ENCODE results near the gene CREG2.
"Not testable (repeated sequence)": the region's sequence is repeated elsewhere in the genome, so short reads cannot be mapped to it uniquely, and the experiment has no call there.

The CREG2 gene

DNA sequence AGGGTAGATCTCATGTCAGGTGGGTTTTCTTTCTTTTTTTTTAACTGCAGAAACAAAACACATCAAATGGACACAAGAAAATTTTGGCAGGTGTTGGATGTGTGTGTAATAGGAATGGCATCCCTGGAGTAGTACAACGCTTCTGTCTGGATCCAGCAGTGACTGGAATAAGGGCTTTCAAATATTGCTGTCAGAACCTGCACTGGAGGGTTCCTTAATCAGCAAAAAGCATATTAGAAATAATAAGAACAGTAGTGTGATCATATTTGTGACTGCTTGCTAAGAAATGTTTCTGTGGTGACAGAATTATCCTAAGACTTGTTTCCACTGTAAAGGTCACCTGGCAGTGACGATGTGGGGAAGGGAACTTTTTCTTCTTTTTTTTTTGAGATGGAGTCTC lies 30.8 kb downstream of the CREG2 start:
- H3K4me1 Mint-ChIP-seq (ENCODE audit: low read depth): peaks cover 6% of the 10 kb centered on the region
- H3K27ac Mint-ChIP-seq: no peak overlapping the region

DNA sequence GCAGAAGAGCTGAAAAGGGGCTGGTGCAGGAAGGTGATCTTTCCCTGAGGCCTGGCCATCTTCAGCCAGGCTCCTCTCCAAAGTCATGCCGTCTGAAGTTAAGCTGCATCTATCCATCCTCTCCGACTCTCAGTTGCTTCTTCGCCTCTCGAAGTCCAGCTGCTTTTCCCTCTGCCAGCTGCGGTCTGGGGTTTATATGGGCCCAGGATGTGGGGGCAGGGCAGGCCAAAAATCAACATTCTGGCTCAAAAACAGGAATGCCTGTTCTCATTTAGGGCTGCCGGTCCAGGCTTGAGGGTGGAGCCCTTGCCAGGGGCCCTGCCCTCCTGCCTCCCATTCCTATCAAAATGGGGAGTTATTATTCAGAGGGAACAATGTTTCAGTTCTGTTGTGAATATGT lies 31.2 kb downstream of the CREG2 start:
- Mint-ChIP-seq H3K9me3 (no peaks in the 10 kb centered on the region), H3K27ac (no peak overlapping the region)

More for the DNA sequence above, 30.8 kb downstream of the CREG2 start:
- intact Hi-C loops (cut with micrococcal nuclease): no loop called here
- Mint-ChIP-seq H3K9me3 (no peaks in the 10 kb centered on the region), H3K36me3 (ENCODE audit: low read depth) (no peaks in the 10 kb centered on the region), H3K27me3 (peaks cover 2% of the 10 kb centered on the region), H3K4me3 (no peak overlapping the region)

DNA sequence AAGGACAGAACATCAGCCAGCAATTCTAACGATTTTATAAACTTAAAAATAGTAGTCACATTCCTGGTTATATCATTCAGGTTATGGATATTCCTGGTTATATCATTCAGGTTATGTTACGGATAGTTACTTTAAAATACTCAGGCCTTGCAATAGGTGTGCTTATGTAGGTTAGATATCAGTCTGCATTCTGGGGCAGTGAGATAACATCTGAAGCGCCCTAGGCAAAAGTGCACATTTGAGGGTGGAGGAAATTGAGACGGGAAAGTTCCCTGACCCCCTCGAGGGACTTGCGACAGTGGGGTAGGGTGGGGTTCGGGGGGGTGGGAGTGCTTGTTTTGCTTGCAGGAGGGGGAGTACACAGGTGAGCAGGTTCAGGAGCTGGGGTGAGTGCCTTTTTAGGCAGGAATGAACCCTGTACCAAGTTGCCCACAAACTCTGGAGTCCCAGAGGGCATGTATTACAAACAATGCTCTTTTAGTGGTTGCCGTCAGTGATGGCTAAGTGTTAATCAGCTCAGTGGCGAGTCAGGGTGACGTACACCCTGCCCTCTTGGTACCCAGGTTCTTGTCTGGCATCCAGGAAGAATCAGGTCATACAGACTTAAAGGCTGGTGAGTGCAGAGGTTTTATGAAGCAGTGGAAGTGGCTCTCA lies 31.8 kb downstream of the CREG2 start:
- Mint-ChIP-seq H3K4me1 (ENCODE audit: low read depth) (peaks cover 4% of the 10 kb centered on the region), H3K27ac (no peak overlapping the region), H3K4me3 (no peak overlapping the region), H3K9me3 (no peaks in the 10 kb centered on the region), H3K36me3 (ENCODE audit: low read depth) (no peaks in the 10 kb centered on the region), H3K27me3 (peaks cover 2% of the 10 kb centered on the region)
- intact Hi-C loops (cut with micrococcal nuclease): no loop called here

More for the DNA sequence above, 31.2 kb downstream of the CREG2 start:
- Mint-ChIP-seq H3K36me3 (ENCODE audit: low read depth) (no peaks in the 10 kb centered on the region), H3K27me3 (peaks cover 2% of the 10 kb centered on the region), H3K4me3 (no peak overlapping the region), H3K4me1 (ENCODE audit: low read depth) (peaks cover 1% of the 10 kb centered on the region)
- intact Hi-C loops (cut with micrococcal nuclease): no loop called here

DNA sequence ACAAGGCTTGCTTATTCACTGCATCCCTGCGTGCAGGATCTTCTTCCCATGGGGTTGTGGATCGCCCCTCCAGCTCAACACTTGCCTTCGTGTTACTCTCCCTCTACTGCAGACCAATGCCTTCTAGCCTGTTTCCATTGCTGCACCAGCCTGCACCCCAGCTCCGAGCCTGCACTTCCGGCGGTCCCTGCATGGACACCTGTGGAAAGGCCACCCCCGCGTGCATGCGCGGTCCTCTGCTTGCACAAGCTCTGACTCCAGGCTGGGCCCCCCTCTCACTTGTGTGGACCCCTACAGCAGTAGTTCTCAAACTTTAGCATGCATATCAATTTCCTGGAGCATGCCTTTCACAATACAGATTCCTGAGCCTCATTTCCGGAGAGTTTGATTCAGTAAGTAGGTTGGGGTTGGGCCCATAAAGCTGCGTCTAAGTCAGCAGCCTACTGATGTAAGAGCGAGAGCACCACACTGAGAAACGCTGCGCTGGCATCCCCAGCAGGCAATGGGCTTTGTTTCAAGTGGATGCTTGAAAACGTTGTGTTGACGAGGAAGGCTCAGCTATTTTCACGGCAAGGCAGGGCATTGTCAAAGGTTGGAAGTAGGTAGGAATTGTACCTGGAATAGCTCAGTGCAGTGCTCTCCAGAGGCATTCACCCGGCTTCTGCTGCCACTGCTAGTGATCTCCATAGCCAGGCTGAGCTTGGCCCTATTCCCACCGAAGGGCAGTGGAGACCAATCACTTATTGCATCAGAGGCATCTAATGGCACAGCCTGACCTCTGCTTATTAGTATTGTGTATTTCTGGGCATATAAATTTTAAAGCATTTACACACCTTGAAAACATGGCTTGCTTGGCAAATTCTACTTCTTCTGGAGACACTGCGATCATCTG lies 32.6 kb downstream of the CREG2 start:
- no peak overlapping the region for H3K4me3 Mint-ChIP-seq
- no peak overlapping the region for H3K27ac Mint-ChIP-seq
- peaks cover 10% of the 10 kb centered on the region for H3K4me1 Mint-ChIP-seq (ENCODE audit: low read depth)
- no peaks in the 10 kb centered on the region for H3K9me3 Mint-ChIP-seq
- intact Hi-C loops (cut with micrococcal nuclease): no loop called here
- no peaks in the 10 kb centered on the region for H3K36me3 Mint-ChIP-seq (ENCODE audit: low read depth)
- H3K27me3 Mint-ChIP-seq: peaks cover 2% of the 10 kb centered on the region

DNA sequence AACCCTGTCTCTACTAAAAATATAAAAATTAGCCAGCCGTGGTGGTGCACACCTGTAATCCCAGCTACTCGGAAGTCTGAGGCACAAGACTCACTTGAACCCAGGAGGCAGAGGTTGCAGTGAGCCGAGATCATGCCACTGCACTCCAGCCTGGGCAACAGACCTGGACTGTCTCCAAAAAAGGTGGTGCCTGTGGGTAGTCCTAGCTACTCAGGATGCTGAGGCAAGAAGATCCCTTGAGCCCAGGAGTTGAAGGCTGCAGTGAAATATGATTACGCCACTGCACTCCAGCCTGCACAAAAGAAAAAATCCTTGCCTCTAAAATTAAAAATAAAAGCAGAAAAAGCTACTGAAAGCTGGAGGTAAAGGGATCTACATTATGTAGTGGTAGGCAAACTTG lies 34.7 kb downstream of the CREG2 start:
- H3K4me3 Mint-ChIP-seq; intact Hi-C loops (cut with micrococcal nuclease); H3K27ac Mint-ChIP-seq; H3K36me3 Mint-ChIP-seq (ENCODE audit: low read depth); H3K9me3 Mint-ChIP-seq; H3K27me3 Mint-ChIP-seq: not testable (repeated sequence)
- peaks cover 15% of the 10 kb centered on the region for H3K4me1 Mint-ChIP-seq (ENCODE audit: low read depth)

DNA sequence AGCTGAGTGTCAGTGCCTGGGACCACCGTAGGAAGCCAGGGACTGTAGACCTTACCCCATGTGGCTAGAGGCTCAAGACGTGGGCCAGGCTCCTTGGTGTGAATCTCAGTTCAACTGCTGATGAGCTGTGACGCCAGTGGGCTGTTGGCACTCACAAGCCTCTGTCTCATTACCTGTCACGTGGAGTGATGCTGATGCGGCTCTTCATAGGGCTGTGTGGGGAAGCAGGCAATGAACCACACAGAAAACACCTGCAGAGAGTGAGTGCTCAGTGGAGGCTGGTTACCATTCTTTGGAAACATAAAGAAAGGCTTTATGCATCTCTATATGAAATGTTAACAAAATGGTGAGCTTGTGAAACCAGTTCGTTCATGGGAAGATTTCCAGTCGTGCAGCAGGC lies 36.1 kb downstream of the CREG2 start:
- no peak overlapping the region for H3K27ac Mint-ChIP-seq
- no peak overlapping the region for H3K4me3 Mint-ChIP-seq
- H3K27me3 Mint-ChIP-seq: peaks cover 2% of the 10 kb centered on the region
- no peaks in the 10 kb centered on the region for H3K36me3 Mint-ChIP-seq (ENCODE audit: low read depth)
- peaks cover 15% of the 10 kb centered on the region for H3K4me1 Mint-ChIP-seq (ENCODE audit: low read depth)
- intact Hi-C loops (cut with micrococcal nuclease): no loop called here
- no peaks in the 10 kb centered on the region for H3K9me3 Mint-ChIP-seq

DNA sequence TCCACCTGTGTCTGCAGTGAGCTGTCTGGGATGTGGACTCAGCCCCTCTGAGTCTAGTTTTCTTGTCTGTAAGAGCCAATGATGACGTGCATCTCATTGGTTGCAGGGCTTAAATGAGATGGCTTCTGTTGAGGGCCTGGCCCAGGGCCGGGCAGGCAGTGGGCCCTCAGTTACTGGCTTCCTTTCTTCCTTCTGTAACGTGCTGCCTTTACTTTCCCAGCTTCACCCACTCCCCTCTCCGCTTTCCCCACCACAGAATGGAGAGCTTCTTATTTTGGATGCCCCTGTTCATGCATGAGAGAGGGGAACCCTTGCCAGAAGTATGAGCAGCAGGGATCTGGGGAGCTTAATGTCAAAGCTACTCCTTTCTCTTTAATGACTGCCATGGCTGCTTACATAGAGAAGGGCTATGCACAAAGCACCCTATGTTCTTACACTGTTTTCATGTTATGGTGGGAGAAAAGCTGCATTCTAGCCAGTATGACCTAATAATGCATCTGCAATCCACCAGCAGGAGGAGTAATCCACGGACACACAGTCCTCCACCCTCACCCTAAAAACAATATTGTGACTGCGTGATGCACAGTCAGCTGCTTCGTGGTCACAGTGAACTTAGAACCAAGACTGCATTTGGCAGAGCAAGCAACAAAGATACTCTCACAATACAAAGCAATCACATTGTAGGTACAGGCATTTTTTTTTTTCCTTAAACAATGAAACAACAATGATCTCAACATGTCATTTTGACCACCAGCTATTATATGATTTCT lies 37.2 kb downstream of the CREG2 start:
- Mint-ChIP-seq H3K27me3 (peaks cover 2% of the 10 kb centered on the region), H3K9me3 (no peaks in the 10 kb centered on the region), H3K4me1 (ENCODE audit: low read depth) (peaks cover 15% of the 10 kb centered on the region), H3K27ac (no peak overlapping the region), H3K36me3 (ENCODE audit: low read depth) (no peaks in the 10 kb centered on the region), H3K4me3 (no peak overlapping the region)
- intact Hi-C loops (cut with micrococcal nuclease): loop anchor here (1.0 kb wide), 1 partner anchor 37 kb away; the partner anchor contains the start of gene CREG2

DNA sequence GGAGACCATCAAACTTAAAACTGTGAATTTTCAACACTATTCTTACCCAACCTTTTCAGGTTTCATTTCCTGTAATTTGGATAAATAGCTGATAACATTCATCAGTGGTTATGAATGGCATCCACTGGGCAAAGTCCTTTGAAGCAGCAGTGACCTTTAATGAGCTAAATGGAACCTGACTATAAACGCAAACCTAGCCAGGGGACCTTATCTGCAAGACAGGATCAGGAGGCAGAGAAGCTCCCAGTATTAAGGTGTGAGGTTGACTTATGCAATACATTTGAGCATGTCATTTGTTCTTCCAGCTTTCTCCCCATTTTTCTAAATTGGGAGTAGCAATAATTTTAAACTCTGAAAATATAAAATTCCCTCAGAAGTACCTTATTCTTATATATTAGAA lies 38.4 kb downstream of the CREG2 start:
- no peaks in the 10 kb centered on the region for H3K9me3 Mint-ChIP-seq
- intact Hi-C loops (cut with micrococcal nuclease): no loop called here

DNA sequence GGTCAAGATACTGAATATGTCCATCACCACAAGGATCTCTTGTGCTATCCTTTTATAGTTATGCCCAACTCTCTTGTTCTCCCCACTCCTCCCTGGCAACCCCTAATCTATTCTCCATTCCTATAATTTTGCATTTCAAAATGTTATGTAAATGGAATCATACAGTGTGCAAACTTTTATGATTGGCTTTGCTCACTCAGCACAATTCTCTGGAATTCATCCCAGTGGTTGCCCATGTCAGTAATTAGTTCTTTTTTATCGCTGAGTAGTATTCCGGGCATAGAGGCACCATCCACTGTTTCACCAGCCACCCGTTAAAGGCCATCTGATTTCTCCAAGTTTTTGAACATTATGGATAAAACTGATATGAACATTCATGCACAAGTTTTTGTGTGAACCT lies 40.4 kb downstream of the CREG2 start:
- no peak overlapping the region for H3K4me3 Mint-ChIP-seq
- peaks cover 21% of the 10 kb centered on the region for H3K4me1 Mint-ChIP-seq (ENCODE audit: low read depth)
- H3K9me3 Mint-ChIP-seq: no peaks in the 10 kb centered on the region
- intact Hi-C loops (cut with micrococcal nuclease): no loop called here
- H3K27me3 Mint-ChIP-seq: peaks cover 5% of the 10 kb centered on the region
- no peaks in the 10 kb centered on the region for H3K36me3 Mint-ChIP-seq (ENCODE audit: low read depth)
- H3K27ac Mint-ChIP-seq: no peak overlapping the region

More for the DNA sequence above, 38.4 kb downstream of the CREG2 start:
- peaks cover 1% of the 10 kb centered on the region for H3K27me3 Mint-ChIP-seq
- H3K27ac Mint-ChIP-seq: no peak overlapping the region
- H3K4me3 Mint-ChIP-seq: no peak overlapping the region
- no peaks in the 10 kb centered on the region for H3K36me3 Mint-ChIP-seq (ENCODE audit: low read depth)
- H3K4me1 Mint-ChIP-seq (ENCODE audit: low read depth): peaks cover 15% of the 10 kb centered on the region

DNA sequence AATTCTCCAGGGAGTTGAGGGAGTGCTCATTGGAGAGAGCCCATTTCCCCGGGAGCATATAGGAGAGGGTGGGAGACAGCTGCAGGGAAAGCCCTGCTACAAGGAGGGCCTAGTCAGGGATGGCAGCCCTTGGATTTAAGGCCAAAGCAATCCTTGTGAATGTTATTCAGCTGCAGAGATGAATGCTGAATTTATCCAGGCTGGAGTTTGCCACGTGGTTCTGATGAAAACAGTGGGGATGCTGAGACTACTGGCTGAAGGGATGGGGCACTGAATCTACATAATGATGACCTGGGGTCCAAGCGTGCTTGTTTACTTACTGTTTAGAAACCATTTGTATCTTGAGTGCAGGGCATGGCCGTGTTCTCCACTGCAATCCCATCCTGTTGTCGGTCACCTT lies 43.2 kb downstream of the CREG2 start:
- H3K9me3 Mint-ChIP-seq: no peaks in the 10 kb centered on the region
- no peak overlapping the region for H3K4me3 Mint-ChIP-seq
- intact Hi-C loops (cut with micrococcal nuclease): loop anchor here (5.0 kb wide), 2 partner anchors 37 to 488 kb away; partner anchors contain the start of gene RNF149
- H3K27ac Mint-ChIP-seq: no peak overlapping the region
- H3K4me1 Mint-ChIP-seq (ENCODE audit: low read depth): peaks cover 34% of the 10 kb centered on the region
- no peaks in the 10 kb centered on the region for H3K36me3 Mint-ChIP-seq (ENCODE audit: low read depth)
- peaks cover 5% of the 10 kb centered on the region for H3K27me3 Mint-ChIP-seq

DNA sequence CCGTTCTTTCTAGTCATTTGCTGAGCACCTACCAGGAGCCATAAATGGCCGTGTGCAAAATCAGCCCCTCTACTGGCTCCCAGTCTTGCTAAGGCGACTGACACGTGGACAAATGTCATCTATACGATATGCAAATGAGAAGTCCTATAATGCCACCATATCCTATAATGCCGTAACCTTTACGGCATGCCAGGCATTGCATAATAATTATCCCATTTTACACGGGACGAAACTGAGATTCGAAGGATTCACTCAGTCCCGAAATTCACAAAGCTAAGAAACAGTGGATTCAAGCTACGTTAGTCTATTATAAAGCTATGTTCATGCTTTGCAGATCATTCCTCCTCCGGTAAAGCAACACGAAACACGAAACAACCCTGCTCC lies 44.7 kb downstream of the CREG2 start:
- intact Hi-C loops (cut with micrococcal nuclease): loop anchor here (5.0 kb wide), 2 partner anchors 35 to 490 kb away; partner anchors contain the start of gene RNF149
- H3K27ac Mint-ChIP-seq: no peak overlapping the region

DNA sequence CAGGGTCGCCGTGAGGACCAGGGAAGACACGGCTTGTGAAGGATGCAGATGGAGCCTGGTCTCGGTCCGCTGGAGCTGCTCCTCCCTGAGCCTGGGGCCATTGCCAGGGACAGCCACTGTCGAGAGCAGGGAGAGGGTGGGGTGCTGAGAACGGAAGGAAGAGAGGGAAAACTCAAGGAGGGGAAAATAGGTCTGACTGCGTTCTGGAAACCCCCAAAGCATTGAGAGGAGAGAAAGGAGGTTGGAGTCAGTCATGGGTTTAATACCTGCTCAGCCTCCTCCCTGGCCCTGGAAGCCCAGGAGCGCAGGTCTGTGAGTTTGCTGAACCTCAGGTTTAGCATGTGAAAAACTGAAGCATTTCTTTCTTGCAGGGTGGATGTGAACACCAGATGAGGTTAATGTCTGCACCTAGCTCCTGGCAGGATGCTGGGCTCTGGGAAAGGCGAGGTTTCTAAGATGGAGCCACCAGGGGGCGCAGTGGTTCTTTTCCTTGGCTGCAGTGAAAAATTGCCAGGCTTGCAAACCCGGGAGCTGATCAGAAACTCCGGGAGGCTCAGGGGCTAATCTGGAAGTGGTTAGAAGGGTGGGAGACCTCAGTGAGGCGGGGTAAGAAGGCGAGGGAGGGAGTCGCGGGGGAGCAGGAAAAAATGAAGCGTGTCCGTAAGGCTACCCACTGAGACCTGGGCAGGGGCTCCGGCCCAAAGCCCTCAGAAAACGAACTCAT lies 45.2 kb downstream of the CREG2 start:
- Mint-ChIP-seq H3K4me3 (no peak overlapping the region), H3K9me3 (no peaks in the 10 kb centered on the region), H3K27ac (no peak overlapping the region), H3K27me3 (peaks cover 5% of the 10 kb centered on the region), H3K4me1 (ENCODE audit: low read depth) (peaks cover 38% of the 10 kb centered on the region), H3K36me3 (ENCODE audit: low read depth) (no peaks in the 10 kb centered on the region)
- intact Hi-C loops (cut with micrococcal nuclease): loop anchor here (5.0 kb wide), 2 partner anchors 35 to 490 kb away; partner anchors contain the start of gene RNF149

More for the DNA sequence above, 44.7 kb downstream of the CREG2 start:
- no peak overlapping the region for H3K4me3 Mint-ChIP-seq
- H3K4me1 Mint-ChIP-seq (ENCODE audit: low read depth): peaks cover 38% of the 10 kb centered on the region
- no peaks in the 10 kb centered on the region for H3K36me3 Mint-ChIP-seq (ENCODE audit: low read depth)
- no peaks in the 10 kb centered on the region for H3K9me3 Mint-ChIP-seq
- H3K27me3 Mint-ChIP-seq: peaks cover 5% of the 10 kb centered on the region

DNA sequence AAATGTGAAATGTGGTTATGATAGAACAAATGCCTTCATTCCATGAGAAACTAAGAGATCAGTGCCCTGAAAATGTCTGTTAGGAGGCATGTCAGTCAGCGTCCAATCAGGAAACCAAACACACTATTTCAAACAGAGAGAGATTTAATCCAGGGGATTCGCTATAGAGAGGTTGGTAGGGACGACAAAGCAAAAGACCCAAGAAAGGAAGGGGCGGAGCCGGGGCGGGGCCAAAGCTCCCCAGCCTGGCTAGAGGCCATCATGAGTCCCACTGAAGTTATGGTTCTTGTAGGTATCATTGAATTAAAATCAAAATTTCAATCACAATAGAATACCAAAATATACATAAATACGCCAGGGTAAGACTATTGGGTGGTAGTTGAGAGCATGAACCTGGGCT lies 45.9 kb downstream of the CREG2 start:
- intact Hi-C loops (cut with micrococcal nuclease): loop anchor here (5.0 kb wide), 2 partner anchors 34 to 491 kb away; partner anchors contain the start of gene RNF149
- Mint-ChIP-seq H3K4me3 (no peak overlapping the region), H3K36me3 (ENCODE audit: low read depth) (no peaks in the 10 kb centered on the region), H3K4me1 (ENCODE audit: low read depth) (peaks cover 38% of the 10 kb centered on the region), H3K9me3 (no peaks in the 10 kb centered on the region), H3K27me3 (peaks cover 5% of the 10 kb centered on the region), H3K27ac (no peak overlapping the region)
